ENCODE results near the gene UPF3A.
"Not testable (repeated sequence)": the region's sequence is repeated elsewhere in the genome, so short reads cannot be mapped to it uniquely, and the experiment has no call there.

Gene UPF3A

GRCh38 chr13:114330086-114330485 lies 48.7 kb downstream of the UPF3A start:
- no peak overlapping the region for H2AFZ ChIP-seq (ENCODE audit: low read length)
- peaks cover 8% of the 10 kb centered on the region; the same call in 1 of the 2 replicates for H3K79me2 ChIP-seq (ENCODE audit: insufficient read depth, low read length)
- no peaks in the 10 kb centered on the region for H3K9me3 ChIP-seq (ENCODE audit: low read length)
- no peak for TF ChIP-seq EZH2 (IDR thresholded peaks at IDR 0.05; ENCODE audit: borderline replicate concordance, low read length)
- no peak for TF ChIP-seq CTCF (IDR thresholded peaks at IDR 0.05; ENCODE audit: low read length)
- no peak overlapping the region for H3K27ac ChIP-seq (ENCODE audit: low read depth, low read length, poor library complexity, severe bottlenecking)
- H3K9ac ChIP-seq (ENCODE audit: low read length) = no peak overlapping the region
- no peak overlapping the region for H3K4me2 ChIP-seq (ENCODE audit: low read length)
- no peak overlapping the region for H3K4me3 ChIP-seq (ENCODE audit: low read depth, low read length, poor library complexity, severe bottlenecking)
- H3K36me3 ChIP-seq (ENCODE audit: insufficient read depth, low read length) = peaks cover 61% of the 10 kb centered on the region
- no peaks in the 10 kb centered on the region for H3K27me3 ChIP-seq (ENCODE audit: insufficient read depth, low read length)
- no peaks in the 10 kb centered on the region for H3K9me2 ChIP-seq (ENCODE audit: low read depth, low read length)
- peaks cover 34% of the 10 kb centered on the region for H3K4me1 ChIP-seq (ENCODE audit: insufficient read depth, low read length, severe bottlenecking)
- H3F3A ChIP-seq (ENCODE audit: insufficient read depth, low read length) = no peaks in the 10 kb centered on the region
- H4K20me1 ChIP-seq (ENCODE audit: insufficient read depth, low read length) = no peaks in the 10 kb centered on the region

- peak overlapping the region; percentile 80 for H3K27ac ChIP-seq (ENCODE audit: low read depth, low read length, poor library complexity, severe bottlenecking)
- not testable (repeated sequence) for H3K27me3 ChIP-seq (ENCODE audit: insufficient read depth, low read length); H3K79me2 ChIP-seq (ENCODE audit: insufficient read depth, low read length); H3F3A ChIP-seq (ENCODE audit: insufficient read depth, low read length); H2AFZ ChIP-seq (ENCODE audit: low read length); H3K9me3 ChIP-seq (ENCODE audit: low read length); H4K20me1 ChIP-seq (ENCODE audit: insufficient read depth, low read length); H3K9me2 ChIP-seq (ENCODE audit: low read depth, low read length)
- H3K4me2 ChIP-seq (ENCODE audit: low read length) = peak overlapping the region; percentile 54
- H3K4me3 ChIP-seq (ENCODE audit: low read depth, low read length, poor library complexity, severe bottlenecking) = peak overlapping the region; percentile 36
- peaks cover 45% of the 10 kb centered on the region for H3K4me1 ChIP-seq (ENCODE audit: insufficient read depth, low read length, severe bottlenecking)
- H3K9ac ChIP-seq (ENCODE audit: low read length) = peak overlapping the region; percentile 56; the same call in 1 of the 2 replicates
- peaks cover 25% of the 10 kb centered on the region for H3K36me3 ChIP-seq (ENCODE audit: insufficient read depth, low read length)
These were observed 52.5 kb downstream of the UPF3A start for GRCh38 chr13:114333881-114334280.

GRCh38 chr13:114334305-114335053 lies 53.1 kb downstream of the UPF3A start:
- TF ChIP-seq EZH2 (IDR thresholded peaks at IDR 0.05; ENCODE audit: borderline replicate concordance, low read length) (no peak), CTCF (IDR thresholded peaks at IDR 0.05; ENCODE audit: low read length) (no peak)
- Histone ChIP-seq H3K79me2 (ENCODE audit: insufficient read depth, low read length) (no peaks in the 10 kb centered on the region), H3K9ac (ENCODE audit: low read length) (peak overlapping the region; percentile 56; the same call in 1 of the 2 replicates), H3K4me3 (ENCODE audit: low read depth, low read length, poor library complexity, severe bottlenecking) (peak overlapping the region; percentile 36), H3K9me3 (ENCODE audit: low read length) (no peaks in the 10 kb centered on the region), H3K27me3 (ENCODE audit: insufficient read depth, low read length) (no peaks in the 10 kb centered on the region), H2AFZ (ENCODE audit: low read length) (no peak overlapping the region), H4K20me1 (ENCODE audit: insufficient read depth, low read length) (no peaks in the 10 kb centered on the region), H3K36me3 (ENCODE audit: insufficient read depth, low read length) (peaks cover 20% of the 10 kb centered on the region), H3F3A (ENCODE audit: insufficient read depth, low read length) (peaks cover 3% of the 10 kb centered on the region; the same call in 1 of the 2 replicates), H3K27ac (ENCODE audit: low read depth, low read length, poor library complexity, severe bottlenecking) (peak overlapping the region; percentile 80), H3K9me2 (ENCODE audit: low read depth, low read length) (no peaks in the 10 kb centered on the region), H3K4me1 (ENCODE audit: insufficient read depth, low read length, severe bottlenecking) (peaks cover 51% of the 10 kb centered on the region), H3K4me2 (ENCODE audit: low read length) (peak overlapping the region; percentile 54)

- not testable (repeated sequence) for H3K4me3 ChIP-seq (ENCODE audit: low read depth, low read length, poor library complexity, severe bottlenecking); H3K4me2 ChIP-seq (ENCODE audit: low read length); H3K79me2 ChIP-seq (ENCODE audit: insufficient read depth, low read length); H3K36me3 ChIP-seq (ENCODE audit: insufficient read depth, low read length); H3K27ac ChIP-seq (ENCODE audit: low read depth, low read length, poor library complexity, severe bottlenecking); H3F3A ChIP-seq (ENCODE audit: insufficient read depth, low read length); H3K9me2 ChIP-seq (ENCODE audit: low read depth, low read length); H4K20me1 ChIP-seq (ENCODE audit: insufficient read depth, low read length); H2AFZ ChIP-seq (ENCODE audit: low read length); H3K9me3 ChIP-seq (ENCODE audit: low read length); H3K9ac ChIP-seq (ENCODE audit: low read length); H3K27me3 ChIP-seq (ENCODE audit: insufficient read depth, low read length)
- H3K4me1 ChIP-seq (ENCODE audit: insufficient read depth, low read length, severe bottlenecking) = peaks cover 70% of the 10 kb centered on the region
These were observed 55.1 kb downstream of the UPF3A start for GRCh38 chr13:114336457-114336856.

All from OCI-LY1 (cell line).